HUDEP-2 (cell line): Measurements from ENCODE around the gene HCFC1R1.
"Not testable (repeated sequence)": the region's sequence is repeated elsewhere in the genome, so short reads cannot be mapped to it uniquely, and the experiment has no call there.

Source experiments
- DNase-seq, 76 experiments: peaks; one replicate each; lab custom pipeline; 2025; ENCODE audit not compliant: unreplicated experiment in 76 of 76; lab: John Stamatoyannopoulos, UW

HCFC1R1 gene

DNA sequence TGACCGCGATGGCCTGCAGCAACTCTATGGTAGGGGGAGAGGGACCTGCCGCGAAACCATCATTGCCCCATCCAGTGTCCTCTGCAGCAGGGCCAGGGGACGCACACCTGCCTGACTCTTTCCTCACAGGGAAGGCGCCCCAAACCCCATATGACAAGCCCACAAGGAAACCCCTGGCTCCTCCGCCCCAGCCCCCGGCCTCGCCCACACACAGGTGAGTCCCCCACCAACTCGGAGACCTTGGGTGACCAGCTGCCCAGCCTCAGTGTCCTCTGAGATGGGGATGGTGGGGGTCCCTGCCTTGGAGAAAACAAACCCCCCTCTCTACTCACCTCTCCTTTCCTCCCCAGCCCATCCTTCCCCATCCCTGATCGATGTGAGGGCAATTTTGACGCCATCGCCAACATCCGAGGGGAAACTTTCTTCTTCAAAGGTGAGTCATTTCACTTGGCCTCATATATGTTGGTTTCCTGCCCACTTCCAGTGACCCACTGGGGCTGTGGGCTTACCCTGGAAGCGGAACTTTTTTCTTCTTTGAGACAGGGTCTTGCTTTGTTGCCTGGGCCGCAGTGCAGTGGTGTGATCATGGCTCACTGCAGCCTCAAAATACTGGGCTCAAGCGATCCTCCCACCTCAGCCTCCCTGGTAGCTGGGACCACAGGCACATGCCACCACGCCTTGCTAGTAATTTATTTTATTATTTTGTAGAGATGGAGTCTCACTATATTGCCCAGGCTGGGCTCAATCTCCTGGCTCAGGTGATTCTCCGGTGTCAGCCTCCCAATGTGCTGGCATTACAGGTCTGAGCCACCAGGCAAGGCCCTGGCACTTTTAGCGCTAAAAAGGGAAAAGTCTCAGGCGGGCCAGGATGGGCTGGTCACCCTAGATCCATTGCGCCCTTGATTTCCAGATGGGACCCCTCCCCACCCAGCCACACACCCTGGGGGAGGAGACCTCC lies 33.7 kb upstream of the HCFC1R1 start:
- no peak for DNase-seq

DNA sequence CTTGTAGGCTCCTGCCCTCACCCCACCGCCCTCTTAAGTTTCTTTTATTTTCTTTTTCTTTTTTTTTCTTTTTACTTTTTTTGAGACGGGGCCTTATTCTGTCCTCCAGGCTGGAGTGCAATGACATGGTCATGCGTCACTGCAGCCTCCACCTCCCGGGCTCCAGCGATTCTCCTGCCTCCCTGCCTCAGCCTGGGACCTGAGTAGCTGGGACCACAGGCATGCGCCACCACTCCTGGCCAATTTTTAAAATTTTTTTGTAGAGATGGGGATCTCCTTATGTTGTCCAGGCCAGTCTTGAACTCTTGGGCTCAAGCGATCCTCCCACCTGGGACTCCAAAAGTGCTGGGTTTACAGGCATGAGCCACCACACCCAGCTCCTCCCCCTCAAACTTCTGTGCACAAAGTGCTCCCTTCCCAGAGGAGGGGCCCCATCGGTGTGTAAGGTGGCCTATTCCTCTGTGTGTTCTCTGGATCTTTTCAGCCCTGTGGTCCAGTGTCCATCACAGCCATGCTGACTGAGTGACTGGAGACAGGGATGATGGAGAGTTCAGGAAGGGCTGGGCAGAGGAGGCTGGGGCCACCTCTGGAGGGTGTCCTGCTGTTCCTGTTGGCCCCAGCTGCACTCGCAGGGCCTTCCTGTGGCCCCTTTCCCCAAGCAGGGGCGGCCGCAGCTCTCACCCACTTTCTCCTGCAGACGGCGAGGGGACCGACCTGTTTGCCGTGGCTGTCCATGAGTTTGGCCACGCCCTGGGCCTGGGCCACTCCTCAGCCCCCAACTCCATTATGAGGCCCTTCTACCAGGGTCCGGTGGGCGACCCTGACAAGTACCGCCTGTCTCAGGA lies 32.8 kb upstream of the HCFC1R1 start:
- no peak for DNase-seq

DNA sequence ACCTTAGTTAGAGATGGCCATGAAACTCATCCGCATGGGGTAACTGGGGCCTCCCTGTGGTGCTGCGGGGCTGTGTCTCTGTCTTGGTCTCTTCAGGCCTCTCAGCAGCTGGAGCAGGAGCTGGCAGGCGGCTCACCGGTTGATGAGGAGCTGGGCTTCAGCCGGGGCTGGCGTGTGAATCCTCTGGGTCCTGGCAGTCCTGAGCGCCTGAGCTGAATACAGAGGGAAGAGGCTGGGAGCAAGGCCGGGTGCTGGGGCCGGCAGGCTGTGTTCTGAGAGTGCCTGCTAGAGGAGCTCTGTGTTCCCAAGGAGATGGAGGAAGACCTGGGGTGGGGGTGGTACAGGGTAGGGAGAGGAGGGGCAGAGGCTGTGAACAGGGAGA lies 32.0 kb upstream of the HCFC1R1 start:
- DNase-seq, result not testable (repeated sequence)

DNA sequence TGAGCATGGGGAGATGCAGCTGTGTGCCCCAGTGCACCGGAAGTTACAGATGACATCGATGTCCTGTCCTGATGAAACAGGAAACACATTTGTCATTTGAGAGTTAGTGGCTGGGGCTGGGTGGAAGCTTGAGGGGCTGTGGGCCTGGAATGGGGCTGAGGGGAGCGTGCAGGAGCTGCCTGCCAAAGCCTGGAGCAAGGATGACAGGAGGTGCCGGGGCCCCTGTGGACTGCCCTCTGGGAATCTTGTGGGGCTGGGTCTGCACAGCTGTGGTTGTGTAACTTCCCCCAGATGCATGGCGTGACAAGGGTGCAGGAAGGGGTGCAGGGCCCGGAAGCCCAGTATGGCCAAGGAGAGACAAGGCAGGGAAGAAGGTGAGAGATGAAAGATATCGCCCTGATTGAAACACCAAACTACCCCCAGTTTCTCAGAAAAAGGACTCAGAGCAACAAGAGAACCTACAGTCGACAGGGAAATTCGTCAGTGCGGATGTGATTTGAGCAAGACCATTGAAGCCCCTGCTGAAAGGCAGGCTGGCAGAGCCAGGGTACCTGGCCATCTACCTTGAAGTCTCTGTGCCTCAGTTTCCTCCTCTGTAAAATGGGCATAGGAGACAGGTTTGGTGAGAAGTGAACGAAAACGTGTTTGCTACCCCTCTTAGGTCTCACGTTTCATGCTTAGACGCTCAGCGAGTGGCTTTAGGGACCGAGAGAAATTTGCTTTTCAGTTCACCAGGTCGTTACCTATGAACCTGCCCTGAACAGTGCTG lies 31.4 kb upstream of the HCFC1R1 start:
- no peak for DNase-seq

DNA sequence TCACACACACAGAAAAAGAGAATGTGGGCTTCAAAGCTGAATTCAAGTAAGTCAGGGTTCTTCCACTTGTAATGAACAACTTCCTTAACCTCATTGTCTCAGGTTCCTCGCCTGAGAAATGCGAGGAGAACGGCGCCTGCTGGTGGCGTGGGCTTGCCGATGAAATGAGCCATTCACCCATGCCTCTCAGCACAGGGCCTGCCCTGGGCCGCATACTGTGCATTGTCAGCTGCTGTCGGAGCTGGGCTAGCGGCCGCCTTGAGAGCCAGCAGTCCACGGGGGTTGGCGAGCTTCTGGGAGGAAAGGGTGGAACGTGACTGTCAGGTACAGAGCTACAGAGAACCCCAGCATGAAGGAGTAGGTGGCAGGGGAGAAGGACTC lies 29.6 kb upstream of the HCFC1R1 start:
- not testable (repeated sequence) for DNase-seq

DNA sequence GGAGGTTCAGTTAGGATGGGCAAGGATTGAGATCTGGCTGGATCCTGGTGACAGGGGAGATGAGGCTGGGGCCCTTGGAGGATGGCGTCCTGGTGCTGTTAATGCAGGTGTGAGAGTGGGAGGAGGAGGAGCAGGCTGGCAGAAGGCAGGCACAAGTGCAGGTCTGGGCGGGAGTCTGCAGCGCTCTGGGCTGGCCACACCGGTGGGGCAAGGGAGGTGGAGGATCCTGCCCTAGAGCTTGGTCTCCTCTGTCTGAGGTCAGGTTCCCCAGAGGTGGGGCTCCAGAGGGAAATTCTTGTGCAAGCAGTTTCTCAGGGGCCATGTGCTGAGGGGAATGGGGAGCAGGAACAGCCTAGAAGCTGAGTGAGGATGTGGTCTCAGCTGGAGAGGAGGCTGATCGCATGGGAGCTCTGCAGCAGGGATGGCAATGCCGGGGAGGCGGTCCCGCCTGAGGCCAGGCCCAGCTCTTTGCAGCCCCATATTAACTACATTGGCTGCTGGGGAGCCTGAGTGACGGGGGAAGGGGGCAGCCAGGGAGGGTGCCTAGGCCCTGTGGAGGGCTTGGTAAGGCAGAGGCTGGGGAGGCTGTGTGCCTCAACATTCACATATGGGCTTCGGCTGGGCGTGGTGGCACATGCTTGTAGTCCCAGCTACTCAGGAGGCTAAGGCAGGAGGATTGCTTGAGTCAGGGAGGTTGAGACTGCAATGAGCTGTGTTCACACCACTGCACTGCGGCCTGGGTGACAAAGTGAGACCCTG lies 29.0 kb upstream of the HCFC1R1 start:
- DNase-seq, result not testable (repeated sequence)

DNA sequence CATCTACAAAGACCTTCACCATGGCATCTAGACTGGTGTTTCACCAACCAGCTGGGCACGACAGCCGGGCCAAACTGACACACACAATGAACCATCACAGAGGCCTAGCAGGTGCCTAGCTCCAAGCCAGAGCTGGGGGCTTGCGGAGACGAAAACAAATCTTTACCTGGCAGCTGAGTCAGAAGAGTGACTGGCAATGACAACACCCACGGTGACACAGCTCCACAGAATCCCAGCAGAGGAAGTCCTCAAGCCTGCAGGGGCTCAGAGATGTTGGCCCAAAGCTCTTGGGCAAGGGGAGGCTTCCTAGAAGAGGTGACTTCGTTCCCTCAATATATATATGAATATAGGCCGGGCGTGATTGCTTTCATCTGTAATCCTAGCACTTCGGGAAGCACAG lies 27.8 kb upstream of the HCFC1R1 start:
- DNase-seq, result no peak

DNA sequence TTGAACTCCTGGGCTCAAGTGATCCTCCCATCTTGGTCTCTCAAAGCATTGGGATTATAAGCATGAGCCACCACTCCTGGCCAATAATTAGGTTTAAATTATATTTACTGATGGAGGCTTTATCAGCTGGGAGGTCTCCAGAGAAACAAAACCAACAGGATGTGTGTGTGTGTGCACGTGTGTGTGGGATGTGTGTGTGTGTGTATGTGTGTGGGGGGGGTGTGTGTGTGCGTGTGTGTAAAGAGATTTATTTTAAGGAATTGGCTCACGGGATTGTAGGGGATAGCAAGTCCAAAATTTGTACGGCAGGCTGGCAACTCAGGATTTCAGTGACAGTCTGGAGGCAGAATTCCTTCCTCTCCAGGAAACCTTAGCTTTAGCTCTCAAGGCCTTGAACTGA lies 27.3 kb upstream of the HCFC1R1 start:
- DNase-seq, result no peak

DNA sequence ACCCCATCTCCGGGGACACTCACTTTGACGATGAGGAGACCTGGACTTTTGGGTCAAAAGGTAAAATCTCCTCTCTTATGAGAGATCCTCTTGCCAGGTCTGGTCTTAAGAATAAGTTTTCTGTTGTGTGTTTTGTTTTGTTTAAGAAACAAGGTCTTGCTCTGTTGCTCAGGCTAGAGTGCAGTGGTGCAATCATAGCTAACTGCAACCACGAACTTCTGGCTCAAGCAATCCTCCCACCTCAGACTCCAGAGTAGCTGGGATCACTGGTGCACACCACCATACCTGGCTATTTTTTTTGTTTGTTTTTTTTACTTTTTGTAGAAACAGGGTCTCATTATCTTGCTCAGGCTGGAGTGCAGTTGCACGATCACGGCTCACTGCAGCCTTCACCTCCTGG lies 26.7 kb upstream of the HCFC1R1 start:
- DNase-seq, result no peak

DNA sequence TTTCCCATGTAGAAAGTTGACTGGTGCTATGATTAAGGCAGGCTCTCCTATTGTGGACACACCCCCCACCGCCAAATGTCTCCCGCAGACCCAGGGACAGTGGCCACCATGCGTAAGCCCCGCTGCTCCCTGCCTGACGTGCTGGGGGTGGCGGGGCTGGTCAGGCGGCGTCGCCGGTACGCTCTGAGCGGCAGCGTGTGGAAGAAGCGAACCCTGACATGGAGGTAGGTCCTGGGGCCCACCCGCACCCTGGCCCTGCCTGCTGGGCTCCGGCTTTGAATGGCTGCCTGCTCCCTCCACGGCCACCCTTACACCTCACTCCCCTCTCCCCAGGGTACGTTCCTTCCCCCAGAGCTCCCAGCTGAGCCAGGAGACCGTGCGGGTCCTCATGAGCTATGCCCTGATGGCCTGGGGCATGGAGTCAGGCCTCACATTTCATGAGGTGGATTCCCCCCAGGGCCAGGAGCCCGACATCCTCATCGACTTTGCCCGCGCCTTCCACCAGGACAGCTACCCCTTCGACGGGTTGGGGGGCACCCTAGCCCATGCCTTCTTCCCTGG lies 26.3 kb upstream of the HCFC1R1 start:
- no peak for DNase-seq

DNA sequence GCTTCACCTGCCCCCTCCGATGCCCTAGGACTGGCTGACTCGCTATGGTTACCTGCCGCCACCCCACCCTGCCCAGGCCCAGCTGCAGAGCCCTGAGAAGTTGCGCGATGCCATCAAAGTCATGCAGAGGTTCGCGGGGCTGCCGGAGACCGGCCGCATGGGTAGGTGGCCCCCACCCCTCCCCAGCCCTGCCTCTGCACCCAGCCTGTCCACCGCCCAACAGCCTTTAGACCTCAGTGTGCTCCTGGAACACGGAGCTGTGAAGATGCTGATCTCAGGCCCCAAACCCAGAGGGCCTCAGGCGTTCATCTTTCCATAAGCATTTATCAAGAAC lies 23.6 kb upstream of the HCFC1R1 start:
- DNase-seq, result no peak

DNA sequence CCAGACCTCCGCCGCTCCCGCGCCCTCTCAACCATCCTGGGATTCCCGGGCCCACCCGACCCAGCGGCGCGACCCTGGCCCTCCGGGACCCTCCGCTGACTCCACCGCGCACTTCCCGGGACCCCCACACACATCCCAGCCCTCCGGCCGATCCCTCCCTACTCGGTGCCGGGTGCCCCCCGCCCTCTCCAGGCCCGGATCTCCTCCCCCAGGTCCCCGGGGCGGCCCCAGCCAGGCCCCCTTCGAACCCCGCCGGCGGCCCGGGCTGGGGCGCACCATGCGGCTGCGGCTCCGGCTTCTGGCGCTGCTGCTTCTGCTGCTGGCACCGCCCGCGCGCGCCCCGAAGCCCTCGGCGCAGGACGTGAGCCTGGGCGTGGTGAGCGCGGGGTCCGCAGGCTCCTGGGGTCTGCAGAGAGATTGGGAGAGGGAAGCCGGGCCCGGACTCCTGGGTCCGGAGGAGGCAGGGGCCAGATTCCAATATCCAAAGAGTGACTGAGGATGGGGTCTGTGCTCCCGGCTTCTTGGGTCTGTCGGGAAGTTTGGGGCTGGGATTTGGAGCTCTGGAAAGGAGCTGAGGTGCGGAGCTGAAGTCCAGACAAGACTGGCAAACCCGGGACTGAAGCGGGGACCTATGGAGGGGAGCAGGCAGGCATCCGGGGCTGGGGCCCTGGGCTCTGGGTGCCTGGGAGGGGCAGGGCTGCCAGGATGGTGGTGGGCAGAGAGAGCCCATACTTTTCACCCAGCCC lies 23.1 kb upstream of the HCFC1R1 start:
- DNase-seq, result no peak

DNA sequence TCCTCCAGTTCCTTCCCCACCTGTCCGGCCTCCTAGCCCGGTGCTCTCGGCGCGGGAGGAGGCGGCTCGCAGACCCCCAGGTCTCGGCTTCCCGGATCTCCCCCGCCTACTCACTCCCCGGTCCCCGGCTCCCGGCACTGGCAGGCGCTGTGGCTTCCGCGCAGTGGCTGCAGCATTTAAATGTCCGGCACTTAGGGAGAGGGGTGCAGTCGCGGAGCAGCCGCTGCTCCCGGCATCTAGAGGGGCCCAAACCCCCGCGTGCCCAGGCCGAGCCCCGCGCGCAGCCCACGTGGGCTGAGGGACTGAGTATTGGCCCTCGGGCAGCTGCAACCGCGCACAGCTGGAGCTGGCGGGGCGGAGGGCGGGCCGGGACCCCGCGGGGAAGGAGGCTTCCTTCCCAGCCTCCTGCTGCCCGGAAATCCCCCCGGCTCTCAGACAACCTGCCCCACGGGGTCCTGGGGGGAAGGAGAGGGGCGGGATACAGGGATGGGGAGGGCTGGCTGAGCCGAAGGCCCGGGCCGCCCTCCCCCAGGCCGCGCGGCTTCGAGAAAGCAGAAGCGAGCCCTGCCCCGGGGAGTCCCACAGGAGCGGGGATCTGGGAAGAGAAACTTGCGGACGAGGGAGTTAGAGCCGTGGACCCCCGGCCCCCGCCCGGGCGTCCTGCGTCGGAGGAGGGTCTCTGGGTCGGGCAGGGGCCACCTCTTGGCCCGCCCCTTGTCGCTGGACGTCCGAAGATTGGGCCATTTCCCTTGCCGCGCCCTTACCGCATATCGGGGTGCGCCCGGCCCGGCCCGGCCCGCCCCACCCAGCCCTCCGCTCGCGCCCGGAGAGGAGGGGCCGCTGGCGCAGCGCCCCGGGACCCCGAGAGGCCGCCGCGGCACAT lies 22.3 kb upstream of the HCFC1R1 start, which contains the start of gene MMP25:
Gene MMP25 (plus strand): TSS at position 804 of the 883 bp plus-strand sequence. CDS start 357 bp downstream, outside the sequence.
- DNase-seq, result no peak

DNA sequence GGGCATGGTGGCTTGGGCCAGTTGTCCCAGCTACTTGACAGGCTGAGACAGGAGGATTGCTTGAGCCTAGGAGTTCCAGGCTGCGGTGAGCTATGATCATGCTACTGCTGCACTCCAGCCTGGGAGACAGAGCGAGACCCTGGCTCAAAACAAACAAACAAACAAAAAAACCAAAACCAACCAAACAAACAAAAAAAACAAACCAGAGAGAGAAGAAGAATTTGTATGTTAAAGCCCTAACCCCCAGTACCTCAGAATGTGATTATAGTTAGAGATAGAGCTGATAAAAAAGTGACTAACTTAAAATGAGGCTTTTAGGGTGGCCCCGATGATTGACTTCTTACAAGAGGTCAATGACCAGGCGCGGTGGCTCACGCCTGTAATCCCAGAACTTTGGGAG lies 21.0 kb upstream of the HCFC1R1 start:
- no peak for DNase-seq

DNA sequence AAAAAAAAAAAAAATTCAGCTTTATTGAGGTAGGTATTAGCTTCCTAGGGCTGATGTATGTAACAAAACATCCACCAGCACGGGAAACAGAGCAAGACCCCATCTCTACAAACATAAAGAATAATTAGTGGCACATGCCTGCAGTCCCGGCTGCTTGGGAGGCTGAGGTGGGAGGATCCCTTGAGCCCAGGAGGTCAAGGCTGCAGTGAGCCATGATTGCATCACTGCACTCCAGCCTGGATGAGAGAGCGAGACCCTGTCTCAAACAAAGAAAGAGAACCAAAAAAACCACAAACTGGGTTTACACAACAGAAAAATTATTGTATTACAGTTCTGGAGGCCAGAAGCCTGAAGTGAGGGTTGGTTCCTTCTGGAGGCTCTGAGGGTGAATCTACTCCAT lies 18.6 kb upstream of the HCFC1R1 start:
- DNase-seq, result no peak

DNA sequence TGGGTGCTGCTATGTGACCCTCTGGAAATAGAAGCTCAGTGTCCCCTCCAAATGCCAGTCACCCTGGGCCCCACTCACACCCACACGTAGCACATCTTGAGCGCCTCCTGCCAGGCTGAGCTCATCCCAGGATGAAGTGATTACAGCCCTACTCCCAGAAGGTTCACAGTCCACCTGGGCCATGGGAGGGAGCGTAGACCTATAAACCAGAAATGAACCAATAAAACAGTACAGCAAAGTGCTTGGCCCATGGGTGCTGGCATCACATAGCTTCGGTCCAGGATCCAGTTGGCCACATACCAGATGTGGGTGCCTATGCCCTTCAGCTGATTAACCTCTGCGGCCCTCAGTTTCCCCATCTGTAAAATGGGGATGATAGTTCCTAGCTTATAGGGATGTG lies 15.2 kb upstream of the HCFC1R1 start:
- DNase-seq, result no peak

DNA sequence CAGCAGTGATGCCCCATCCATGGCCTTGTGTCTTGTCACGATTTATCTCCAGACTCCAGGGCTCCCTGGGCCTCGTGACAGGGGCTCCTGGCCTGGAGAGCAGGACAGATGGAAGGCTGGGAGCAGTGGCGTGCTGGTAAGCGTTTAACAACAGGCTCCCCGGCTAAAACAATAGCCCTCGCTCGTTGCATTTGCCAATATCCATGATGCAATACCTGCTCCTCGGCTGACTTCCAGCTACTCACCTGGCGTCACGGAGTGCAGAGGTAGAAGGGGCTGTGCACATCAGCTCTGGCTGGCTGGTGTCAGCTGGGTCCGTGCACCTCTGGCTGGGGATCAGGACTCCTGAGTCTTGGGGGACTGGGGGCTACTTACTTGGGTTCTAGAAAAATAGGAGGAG lies 14.5 kb upstream of the HCFC1R1 start:
- no peak for DNase-seq

DNA sequence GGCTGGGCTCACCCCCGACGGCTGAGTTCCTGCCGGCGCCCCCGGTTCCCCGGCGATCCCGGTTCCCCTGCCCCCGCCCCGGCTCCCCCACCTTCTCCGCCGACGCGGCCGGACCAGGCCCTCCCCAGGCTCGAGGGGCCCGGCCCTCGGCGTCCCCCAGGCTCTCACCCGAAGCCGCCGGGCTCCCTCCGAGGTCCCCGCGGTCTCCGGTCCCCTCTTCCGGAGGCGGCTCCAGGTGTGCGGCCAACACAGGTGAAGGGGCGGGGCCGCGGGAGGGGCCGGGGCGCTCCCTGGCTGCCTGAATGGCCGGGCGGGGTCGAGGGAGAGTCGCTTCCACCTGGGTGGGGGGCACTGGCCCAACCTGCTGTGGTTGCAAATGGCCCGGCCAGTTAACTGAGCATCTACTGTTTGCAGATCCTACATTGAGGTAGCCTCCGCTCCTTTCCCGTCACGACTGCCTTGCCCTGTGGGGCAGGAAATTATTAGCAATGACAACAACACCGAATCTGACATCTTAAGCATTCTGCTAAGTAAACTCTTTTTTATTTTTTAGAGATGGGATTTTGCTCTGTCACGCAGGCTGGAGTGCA lies 13.1 kb upstream of the HCFC1R1 start, which contains the start of gene BICDL2:
Gene BICDL2 (minus strand): TSS at position 219 of the 590 bp plus-strand sequence. CDS start 1,448 bp downstream, outside the sequence.
- no peak for DNase-seq
